ENCODE results near the gene FOXO3B.
A peak's percentile ranks its signal among the peaks of the same experiment; 100 is the strongest.
"Not testable (repeated sequence)": the region's sequence is repeated elsewhere in the genome, so short reads cannot be mapped to it uniquely, and the experiment has no call there.

Gene FOXO3B

GRCh38 chr17:18681767-18682571 is at the start of gene FOXO3B:
Gene FOXO3B (minus strand): TSS chr17:18682314. CDS start chr17:18681651, 663 bp downstream.
- peak; percentile 64 for DNase-seq (ENCODE audit: low spot score)

GRCh38 chr17:18723509-18723908 is 41.4 kb upstream of the FOXO3B start:
- not testable (repeated sequence) for DNase-seq (ENCODE audit: low spot score)

- DNase-seq (ENCODE audit: low spot score), result not testable (repeated sequence)
These were observed 40.5 kb upstream of the FOXO3B start for GRCh38 chr17:18722612-18723011.

GRCh38 chr17:18721775-18722547 is 39.8 kb upstream of the FOXO3B start:
- not testable (repeated sequence) for DNase-seq (ENCODE audit: low spot score)

GRCh38 chr17:18719428-18720110 is 37.5 kb upstream of the FOXO3B start:
- DNase-seq (ENCODE audit: low spot score), result peak; percentile 2

GRCh38 chr17:18718643-18719427 is 36.7 kb upstream of the FOXO3B start:
- peak; percentile 12 for DNase-seq (ENCODE audit: low spot score)

GRCh38 chr17:18712354-18712999 is 30.4 kb upstream of the FOXO3B start:
- DNase-seq (ENCODE audit: low spot score), result not testable (repeated sequence)

- DNase-seq (ENCODE audit: low spot score), result not testable (repeated sequence)
These were observed 26.1 kb upstream of the FOXO3B start for GRCh38 chr17:18708215-18708614.

GRCh38 chr17:18705955-18706354 is 23.8 kb upstream of the FOXO3B start:
- DNase-seq (ENCODE audit: low spot score), result not testable (repeated sequence)

- DNase-seq (ENCODE audit: low spot score), result not testable (repeated sequence)
These were observed 16.5 kb upstream of the FOXO3B start for GRCh38 chr17:18698473-18699103.

GRCh38 chr17:18695143-18695542 is 13.0 kb upstream of the FOXO3B start:
- DNase-seq (ENCODE audit: low spot score), result not testable (repeated sequence)

GRCh38 chr17:18682668-18683067 is 554 bp upstream of the FOXO3B start:
- DNase-seq (ENCODE audit: low spot score), result not testable (repeated sequence)

- DNase-seq (ENCODE audit: low spot score), result not testable (repeated sequence)
These were observed 4.7 kb downstream of the FOXO3B start for GRCh38 chr17:18677381-18677780.

GRCh38 chr17:18676928-18677327 is 5.2 kb downstream of the FOXO3B start:
- DNase-seq (ENCODE audit: low spot score), result not testable (repeated sequence)

GRCh38 chr17:18672395-18673227 is 9.5 kb downstream of the FOXO3B start:
- not testable (repeated sequence) for DNase-seq (ENCODE audit: low spot score)

- DNase-seq (ENCODE audit: low spot score), result not testable (repeated sequence)
These were observed 13.5 kb downstream of the FOXO3B start for GRCh38 chr17:18668625-18669024.

GRCh38 chr17:18667535-18667934 is 14.6 kb downstream of the FOXO3B start:
- not testable (repeated sequence) for DNase-seq (ENCODE audit: low spot score)

GRCh38 chr17:18666326-18666725 is 15.8 kb downstream of the FOXO3B start:
- DNase-seq (ENCODE audit: low spot score), result not testable (repeated sequence)

GRCh38 chr17:18661924-18662624 is 20.0 kb downstream of the FOXO3B start:
- not testable (repeated sequence) for DNase-seq (ENCODE audit: low spot score)
